GOT3 (cell line): Measurements from ENCODE around the gene ELK4.

Source experiments
- DNase-seq: peaks from one replicate; lab custom pipeline; 2025; ENCODE audit warnings: mixed read lengths; lab: John Stamatoyannopoulos, UW

The ELK4 gene

DNA sequence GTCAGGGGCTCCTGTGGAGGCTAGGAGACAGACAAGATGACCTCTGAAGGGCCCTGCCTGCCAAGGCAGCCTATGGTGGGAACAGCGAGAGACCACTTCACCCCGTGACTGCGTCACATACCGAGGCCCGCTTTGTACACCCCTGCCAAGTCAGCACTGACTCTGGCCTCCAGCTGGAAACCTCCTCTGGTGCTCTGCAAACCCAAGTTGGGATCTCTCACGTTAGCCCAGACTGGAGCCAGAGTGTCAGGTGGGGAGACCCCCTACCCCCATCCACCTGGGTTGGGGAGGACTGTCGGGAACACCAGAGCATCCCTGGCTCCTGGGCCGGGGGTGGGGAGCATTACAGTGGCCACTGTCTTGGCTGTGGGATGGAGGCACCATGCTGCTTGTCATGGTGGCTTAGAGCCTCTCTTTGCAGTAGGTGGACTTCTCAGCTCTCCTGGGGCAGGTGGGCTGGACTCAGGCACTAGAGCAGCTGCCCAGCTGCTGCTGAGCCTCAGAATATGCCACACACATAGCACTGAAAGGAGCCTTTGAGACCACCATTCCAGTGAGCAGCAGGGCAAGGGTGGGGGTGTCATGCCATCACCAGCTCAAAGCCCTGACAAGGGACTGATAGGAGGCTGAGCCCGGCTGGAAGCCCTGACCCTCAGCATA is 50.4 kb downstream of the ELK4 start:
- no peak for DNase-seq

- no peak for DNase-seq
Measured at GRCh38 chr1:205580923-205581180, 51.0 kb downstream of the ELK4 start.

- no peak for DNase-seq
Measured at GRCh38 chr1:205580140-205580922, 51.5 kb downstream of the ELK4 start.

DNA sequence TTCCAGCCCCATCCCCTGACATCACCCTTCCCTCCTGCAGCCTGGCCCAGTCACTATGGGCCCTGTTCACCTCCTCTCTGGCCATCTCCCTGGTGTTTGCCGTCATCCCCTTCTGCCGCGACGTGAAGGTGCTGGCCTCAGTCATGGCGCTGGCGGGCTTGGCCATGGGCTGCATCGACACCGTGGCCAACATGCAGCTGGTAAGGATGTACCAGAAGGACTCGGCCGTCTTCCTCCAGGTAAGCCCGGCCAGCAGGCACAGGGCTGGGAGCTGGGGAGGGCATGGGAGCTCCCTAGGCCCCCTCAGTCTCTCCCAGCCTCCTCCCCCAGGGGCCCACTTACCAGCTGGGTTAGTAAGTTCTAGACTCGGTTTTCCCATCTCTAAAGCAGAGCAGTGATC is 52.1 kb downstream of the ELK4 start:
- no peak for DNase-seq

DNA sequence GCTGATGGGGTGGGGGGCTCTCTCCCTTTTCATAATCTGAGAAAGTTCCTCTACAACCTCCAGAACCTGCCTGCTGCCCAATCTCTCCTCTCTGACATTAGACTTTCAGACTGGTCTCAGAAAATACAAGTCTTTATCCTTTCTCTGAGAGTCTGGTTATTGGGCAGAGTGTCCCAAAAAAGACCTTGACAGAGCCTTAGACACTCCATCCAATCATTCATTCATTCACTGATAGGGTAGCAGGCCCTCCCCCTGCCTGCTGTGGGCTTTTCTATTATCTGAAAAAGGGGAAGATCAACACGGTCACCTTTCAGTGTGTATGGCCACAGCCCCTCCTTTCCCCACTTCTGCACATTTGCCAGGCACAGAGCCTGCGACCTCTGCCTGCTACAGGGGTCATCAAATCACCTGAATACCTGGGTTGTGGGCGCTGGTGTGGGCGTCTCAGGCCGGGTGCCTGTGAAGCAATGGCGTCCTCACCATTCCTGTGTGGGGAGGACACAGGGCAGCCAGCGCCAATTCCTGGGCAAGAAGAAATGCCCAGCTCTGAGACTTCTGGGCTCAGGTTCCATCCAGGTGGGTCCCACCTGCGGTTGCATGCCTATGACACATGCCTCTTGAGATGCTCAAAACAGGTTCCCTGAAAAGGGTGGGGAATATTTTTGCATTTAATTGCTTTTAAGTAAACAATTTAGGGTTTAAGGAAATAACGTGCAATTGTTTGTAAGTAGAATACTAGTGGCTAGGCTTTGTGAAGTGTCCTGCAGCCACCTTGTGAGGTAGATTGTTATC is 52.8 kb downstream of the ELK4 start:
- no peak for DNase-seq

DNA sequence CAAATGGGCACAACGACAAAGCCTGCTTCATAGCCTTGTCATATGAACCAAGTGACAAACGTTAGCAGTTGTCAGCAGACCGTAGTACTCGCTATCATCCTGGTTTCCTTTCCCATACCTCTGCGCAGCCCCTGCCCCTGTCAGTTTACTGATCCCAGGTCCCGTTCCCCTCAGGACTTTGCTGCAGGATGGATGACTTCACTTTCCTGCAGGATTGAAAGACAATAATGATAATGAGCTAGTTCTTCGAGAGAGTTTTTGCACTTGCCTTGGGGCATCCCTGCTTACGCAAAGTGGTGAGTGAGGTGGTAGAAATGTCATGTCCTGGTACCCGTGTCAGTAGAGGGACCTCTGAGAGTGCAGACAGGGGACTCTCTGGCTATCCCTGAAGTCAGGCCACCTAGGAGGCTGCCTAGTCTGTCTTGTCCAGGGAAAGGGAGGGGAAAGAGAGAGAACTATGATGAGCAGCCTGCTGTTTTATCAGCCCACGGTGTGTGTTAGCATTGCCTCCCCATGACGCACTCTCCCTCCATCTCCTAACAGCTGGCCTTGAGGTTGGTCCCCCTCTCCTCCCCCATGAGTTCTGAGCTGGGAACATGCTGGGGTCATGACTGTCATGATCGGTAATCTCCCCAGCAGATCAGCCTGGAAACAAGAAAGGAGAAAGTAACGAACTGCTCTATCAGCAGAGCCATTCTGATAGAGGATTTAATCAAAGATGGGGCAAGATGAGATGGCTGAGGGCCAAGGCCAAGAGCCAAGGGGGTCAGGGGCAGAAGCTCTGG is 53.7 kb downstream of the ELK4 start:
- no peak for DNase-seq

DNA sequence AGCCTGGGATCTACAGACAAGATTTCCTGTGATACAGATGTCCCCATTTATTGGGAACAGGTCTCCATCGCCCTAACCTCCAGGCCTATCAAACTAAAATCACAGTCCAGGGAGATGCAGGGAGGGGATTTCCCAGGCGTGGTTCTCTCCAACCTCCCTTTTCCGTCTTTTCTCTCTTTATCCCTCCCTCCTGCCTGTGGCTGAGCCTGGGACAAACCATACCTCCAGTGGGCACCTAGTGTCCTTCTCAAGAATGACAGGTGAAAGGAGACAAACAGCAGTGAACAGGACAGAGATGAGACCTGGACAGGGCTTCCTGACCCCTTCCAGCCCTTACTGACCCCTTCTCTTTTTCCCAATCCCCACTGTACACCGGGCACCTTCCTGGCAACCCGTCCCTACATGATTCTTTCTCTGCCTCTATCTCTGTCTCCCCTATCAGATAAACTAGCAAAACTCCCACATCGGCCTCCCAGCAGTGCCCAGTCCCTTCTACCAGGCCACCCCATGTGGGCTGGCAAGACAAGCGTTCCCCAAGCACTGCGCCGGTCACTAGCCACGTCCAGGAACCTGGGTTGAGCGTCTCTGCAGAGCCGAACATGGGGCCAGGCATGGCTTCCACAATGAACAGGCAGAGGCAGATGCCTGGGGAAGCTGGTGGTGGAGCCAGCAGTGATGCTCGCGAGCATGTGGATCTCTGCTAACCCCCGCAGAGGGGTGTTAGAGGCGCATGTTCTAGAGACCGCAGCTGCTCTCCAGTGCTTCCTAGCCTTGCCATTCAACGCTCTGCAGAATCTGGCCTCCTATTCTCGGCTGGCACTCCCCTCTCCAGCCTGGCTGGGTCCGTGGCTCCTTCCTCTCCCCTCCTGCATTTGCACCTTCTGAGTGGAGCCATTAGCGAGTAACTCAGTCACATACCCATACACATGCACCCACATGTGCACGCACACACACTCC is 54.7 kb downstream of the ELK4 start:
- DNase-seq = no peak

- no peak for DNase-seq
Measured at GRCh38 chr1:205576011-205576410, 55.8 kb downstream of the ELK4 start.

GRCh38 chr1:205575294-205575885 is 56.4 kb downstream of the ELK4 start:
- DNase-seq = no peak

DNA sequence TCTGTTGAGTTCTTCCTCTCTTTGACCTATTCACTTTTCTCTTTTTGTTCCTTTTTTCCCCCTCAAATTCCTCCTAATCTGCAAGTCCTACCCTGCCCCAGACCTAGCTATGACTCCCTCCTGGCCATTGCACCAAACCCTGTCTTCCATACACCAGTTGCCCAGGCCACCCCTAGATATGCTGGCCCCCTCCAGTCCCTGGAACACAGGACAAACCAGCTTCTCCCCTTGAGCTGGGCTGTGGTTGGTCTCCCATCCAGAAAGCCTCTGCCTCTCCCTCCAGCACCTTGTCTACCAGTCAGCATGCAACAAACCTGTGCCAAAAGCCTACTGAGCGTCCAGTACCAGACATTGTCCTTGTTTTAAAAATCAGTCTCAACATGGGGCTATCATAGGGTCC is 59.4 kb downstream of the ELK4 start:
- DNase-seq = no peak

GRCh38 chr1:205571747-205572146 is 60.1 kb downstream of the ELK4 start:
- no peak for DNase-seq

DNA sequence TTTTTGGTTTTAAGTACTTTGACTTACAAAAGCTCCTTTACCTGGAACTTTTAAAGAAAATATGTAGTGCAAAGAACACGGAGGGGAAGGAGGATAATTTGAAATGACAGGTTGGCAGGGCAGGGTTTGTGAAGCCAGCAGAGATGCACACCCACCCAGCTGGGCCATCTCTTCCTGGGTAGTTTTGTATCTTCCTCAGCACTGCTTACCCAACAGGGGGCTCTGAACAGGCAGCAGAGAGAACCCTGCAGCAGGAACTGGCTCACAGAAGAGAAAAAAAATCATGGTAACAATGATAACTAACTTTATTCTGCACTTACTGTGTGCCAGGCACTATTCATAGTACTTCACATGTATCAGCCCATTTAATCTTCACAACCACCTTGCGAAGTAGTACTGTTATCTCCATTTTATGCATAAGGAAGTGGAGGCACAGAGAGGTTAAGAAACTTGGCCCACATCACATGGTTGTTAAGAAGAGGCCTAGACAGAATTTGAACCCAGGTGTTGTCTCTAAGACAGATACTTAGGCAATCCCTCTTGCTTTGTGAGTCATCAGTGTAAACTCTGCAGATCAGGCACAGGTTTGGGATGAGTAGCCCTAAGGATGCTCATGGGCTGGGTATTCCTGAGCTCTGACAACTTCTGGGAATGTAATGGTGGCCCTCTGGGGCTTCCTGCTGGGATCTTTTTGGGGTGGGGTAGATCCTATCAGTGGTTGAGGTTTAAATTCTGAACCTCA is 60.8 kb downstream of the ELK4 start:
- no peak for DNase-seq

DNA sequence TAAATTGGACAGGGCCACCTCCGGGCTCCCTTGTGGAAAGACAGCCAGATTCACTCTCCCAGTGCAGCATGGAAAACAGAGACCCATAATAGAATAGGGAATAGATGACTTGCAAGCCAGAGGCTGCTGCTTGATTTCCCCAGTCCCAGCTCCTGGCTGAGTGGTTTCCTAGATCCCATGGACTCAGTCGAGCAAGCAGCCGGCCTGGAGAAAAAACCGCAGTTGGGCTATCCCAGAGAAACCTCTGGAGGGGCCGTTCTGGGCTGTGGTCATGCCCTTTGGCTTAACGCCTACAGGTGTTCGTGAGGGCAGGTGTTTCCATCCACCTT is 61.7 kb downstream of the ELK4 start:
- no peak for DNase-seq

GRCh38 chr1:205569411-205570172 is 62.2 kb downstream of the ELK4 start:
- no peak for DNase-seq

DNA sequence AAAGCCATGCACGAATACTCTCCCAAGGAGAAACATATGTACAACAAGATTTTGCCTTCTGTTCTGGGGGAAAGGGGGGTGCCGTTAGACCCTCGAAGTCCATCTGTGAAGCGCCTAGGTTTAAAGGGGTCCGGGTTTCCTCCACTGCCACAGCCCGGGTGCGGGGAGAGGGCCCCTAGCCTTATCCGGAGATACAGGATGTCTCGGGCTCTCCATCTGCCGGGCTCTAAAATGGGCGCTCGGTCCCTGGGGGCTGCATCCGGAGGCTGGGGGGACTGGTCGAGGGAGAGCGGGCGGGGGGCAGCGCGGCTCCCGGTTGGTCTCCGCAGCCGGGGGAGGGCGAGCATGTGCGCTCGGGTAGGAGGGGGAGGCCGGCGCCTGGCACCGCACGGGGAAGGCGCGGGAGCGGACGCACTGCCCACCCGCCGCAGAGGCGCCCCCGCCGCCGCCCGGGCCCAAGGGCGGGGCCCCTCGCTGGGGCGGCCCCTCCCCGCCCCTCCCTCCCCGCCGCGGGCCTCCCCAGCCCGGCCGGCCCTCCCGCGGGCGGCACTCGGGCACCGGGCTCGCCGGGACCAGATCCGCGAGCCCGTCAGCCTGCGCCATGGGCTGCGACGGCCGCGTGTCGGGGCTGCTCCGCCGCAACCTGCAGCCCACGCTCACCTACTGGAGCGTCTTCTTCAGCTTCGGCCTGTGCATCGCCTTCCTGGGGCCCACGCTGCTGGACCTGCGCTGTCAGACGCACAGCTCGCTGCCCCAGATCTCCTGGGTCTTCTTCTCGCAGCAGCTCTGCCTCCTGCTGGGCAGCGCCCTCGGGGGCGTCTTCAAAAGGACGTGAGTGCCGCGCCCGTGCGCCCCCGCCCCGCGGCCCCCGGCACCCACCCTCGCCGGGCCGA is 63.1 kb downstream of the ELK4 start:
- DNase-seq = no peak

- DNase-seq = no peak
Measured at GRCh38 chr1:205568135-205568468, 63.7 kb downstream of the ELK4 start.

DNA sequence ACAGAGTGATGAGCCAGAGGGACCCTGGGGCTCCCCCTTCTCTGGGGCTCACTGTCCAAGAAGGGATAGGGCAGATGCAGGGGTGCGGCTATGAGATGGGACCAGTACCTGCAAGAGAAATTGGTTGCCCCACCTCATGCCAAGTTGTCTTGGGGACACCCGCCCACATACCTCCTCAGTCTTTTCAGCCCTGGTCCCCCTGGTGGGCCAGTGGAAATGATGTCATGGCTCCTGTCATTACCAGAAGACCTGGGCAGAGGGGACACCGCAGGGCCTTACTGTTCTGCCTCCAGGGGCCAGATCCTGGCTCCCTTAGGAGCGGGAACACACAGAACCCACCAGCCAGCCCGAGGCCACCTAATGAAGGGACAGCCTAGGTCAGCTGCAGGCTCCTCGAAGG is 64.1 kb downstream of the ELK4 start:
- DNase-seq = no peak

GRCh38 chr1:205565799-205566198 is 66.0 kb downstream of the ELK4 start:
- DNase-seq = no peak
